Nephron progenitor cell (in vitro differentiated cells): ENCODE measurements around the gene GPR176.

Source experiments
- DNase-seq: peaks from one replicate; pipeline ENCODE4 v3.0.0; 2021
- H3K27ac Mint-ChIP-seq: 2 replicates; pipeline ENCODE4 v1.8.0; 2021; ENCODE audit warnings: mild to moderate bottlenecking, moderate library complexity, mixed read lengths
- H3K27me3 Mint-ChIP-seq: 2 replicates; pipeline ENCODE4 v1.8.0; 2021; ENCODE audit warnings: mild to moderate bottlenecking, low read depth, mixed read lengths; ENCODE audit not compliant: poor library complexity
- H3K36me3 Mint-ChIP-seq: 2 replicates; pipeline ENCODE4 v1.8.0; 2021; ENCODE audit warnings: low read depth, mixed read lengths
- H3K4me1 Mint-ChIP-seq: 2 replicates; pipeline ENCODE4 v1.8.0; 2021; ENCODE audit warnings: mixed read lengths
- H3K4me3 Mint-ChIP-seq: 2 replicates; pipeline ENCODE4 v1.8.0; 2021; ENCODE audit warnings: mild to moderate bottlenecking, moderate library complexity, mixed read lengths
- H3K9me3 Mint-ChIP-seq: 2 replicates; pipeline ENCODE4 v1.8.0; 2021; ENCODE audit warnings: mild to moderate bottlenecking, moderate library complexity, mixed read lengths
- TF ChIP-seq, protein P1 (sequence below): fragments of 200-600 bp; sonication (generic); IDR thresholded peaks from 2 replicates; pipeline ENCODE4 v1.5.0; 2021; ENCODE audit warnings: antibody characterized with exemption

GPR176 gene

DNA sequence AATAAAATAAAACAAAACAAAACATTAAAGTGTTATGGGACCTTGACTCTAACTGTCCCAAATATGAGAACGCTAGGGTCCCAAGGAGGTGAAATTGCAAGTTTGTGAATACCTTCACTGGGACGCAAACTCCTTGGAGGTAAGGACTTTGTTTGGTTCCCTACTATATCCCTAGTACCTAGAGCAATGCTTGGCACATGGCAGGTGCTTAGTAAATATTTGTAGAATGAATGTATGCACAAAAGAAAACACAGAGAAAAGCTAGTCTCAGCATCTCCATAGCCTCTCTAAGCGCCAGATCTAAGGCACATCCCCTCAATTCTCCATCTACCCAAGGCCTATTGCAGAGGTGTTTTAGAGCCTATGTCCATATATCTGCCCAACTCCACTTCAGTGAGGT, 30.5 kb downstream of the GPR176 start:
- Mint-ChIP-seq H3K4me3 (no peak overlapping the region), H3K36me3 (no peaks in the 10 kb centered on the region), H3K27ac (no peak overlapping the region), H3K9me3 (peaks cover 10% of the 10 kb centered on the region), H3K27me3 (no peaks in the 10 kb centered on the region), H3K4me1 (peaks cover 14% of the 10 kb centered on the region)
- no peak for DNase-seq
- TF ChIP-seq, protein P1, sequence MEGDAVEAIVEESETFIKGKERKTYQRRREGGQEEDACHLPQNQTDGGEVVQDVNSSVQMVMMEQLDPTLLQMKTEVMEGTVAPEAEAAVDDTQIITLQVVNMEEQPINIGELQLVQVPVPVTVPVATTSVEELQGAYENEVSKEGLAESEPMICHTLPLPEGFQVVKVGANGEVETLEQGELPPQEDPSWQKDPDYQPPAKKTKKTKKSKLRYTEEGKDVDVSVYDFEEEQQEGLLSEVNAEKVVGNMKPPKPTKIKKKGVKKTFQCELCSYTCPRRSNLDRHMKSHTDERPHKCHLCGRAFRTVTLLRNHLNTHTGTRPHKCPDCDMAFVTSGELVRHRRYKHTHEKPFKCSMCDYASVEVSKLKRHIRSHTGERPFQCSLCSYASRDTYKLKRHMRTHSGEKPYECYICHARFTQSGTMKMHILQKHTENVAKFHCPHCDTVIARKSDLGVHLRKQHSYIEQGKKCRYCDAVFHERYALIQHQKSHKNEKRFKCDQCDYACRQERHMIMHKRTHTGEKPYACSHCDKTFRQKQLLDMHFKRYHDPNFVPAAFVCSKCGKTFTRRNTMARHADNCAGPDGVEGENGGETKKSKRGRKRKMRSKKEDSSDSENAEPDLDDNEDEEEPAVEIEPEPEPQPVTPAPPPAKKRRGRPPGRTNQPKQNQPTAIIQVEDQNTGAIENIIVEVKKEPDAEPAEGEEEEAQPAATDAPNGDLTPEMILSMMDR = no peak

DNA sequence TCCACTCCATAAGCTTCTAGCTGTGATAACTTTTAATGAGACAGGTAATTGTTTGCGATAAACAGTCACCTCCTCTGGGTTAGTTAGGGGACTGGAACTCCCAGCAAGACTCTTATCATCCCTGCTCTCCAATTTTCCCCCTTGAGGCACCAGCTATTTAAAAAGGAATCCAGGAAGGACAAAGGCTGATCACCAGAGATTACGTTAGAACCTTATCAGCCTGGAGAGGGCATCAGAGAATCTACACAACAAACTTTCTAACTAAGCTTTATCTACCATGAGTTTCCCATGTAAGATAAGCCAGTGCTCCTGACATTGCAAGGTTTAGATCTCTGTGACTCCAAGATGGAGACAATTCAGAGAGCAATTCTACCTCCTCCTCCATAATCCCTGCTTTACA, 31.3 kb downstream of the GPR176 start:
- no peak for DNase-seq
- TF ChIP-seq, protein P1 = no peak
- Mint-ChIP-seq H3K27ac (no peak overlapping the region), H3K9me3 (peaks cover 7% of the 10 kb centered on the region), H3K4me1 (peaks cover 14% of the 10 kb centered on the region), H3K27me3 (peaks cover 3% of the 10 kb centered on the region), H3K4me3 (no peak overlapping the region), H3K36me3 (no peaks in the 10 kb centered on the region)

DNA sequence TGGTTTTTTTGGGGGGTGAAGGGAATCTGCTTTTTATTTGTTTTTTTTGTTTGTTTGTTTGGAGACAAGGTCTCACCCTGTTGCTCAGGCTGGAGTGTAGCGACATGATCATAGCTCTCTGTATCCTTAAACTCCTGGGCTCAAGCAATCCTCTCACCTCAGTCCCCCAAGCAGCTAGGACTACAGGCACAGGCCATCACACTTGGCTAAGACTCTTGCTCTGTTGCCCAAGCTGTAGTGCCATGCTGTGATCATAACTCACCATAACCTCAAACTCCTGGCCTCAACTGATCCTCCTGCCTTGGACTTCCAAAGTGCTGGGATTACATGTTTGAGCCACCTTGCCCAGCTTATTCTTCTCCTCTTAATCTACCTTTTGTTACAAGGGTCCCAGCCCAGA, 31.8 kb downstream of the GPR176 start:
- Mint-ChIP-seq H3K36me3 (no peaks in the 10 kb centered on the region), H3K9me3 (peaks cover 7% of the 10 kb centered on the region), H3K27me3 (peaks cover 4% of the 10 kb centered on the region), H3K27ac (no peak overlapping the region), H3K4me1 (peaks cover 14% of the 10 kb centered on the region), H3K4me3 (no peak overlapping the region)
- no peak for DNase-seq
- TF ChIP-seq, protein P1 = no peak

DNA sequence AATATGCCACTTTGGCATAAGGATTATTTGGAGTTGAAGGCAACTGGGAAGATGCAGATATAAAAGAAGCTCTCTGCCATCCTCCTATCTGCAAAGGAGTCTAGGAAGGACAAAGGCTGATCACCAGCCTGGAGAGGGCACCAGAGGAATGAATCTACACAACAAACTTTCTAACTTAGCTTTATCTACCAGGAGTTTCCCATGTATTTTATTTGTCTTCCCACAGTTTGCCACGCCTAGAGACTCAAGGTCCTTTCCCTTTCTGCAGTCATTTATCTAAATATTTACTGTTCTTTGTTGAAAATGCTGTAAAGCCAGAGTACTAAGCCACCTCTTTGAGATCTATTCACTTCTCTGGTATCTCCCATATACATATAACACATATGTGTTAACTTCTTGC, 32.2 kb downstream of the GPR176 start:
- TF ChIP-seq, protein P1 = no peak
- no peak overlapping the region for H3K4me3 Mint-ChIP-seq
- peaks cover 4% of the 10 kb centered on the region for H3K27me3 Mint-ChIP-seq
- DNase-seq = no peak
- H3K36me3 Mint-ChIP-seq = no peaks in the 10 kb centered on the region
- no peak overlapping the region for H3K27ac Mint-ChIP-seq
- peaks cover 14% of the 10 kb centered on the region for H3K4me1 Mint-ChIP-seq
- peaks cover 7% of the 10 kb centered on the region for H3K9me3 Mint-ChIP-seq

DNA sequence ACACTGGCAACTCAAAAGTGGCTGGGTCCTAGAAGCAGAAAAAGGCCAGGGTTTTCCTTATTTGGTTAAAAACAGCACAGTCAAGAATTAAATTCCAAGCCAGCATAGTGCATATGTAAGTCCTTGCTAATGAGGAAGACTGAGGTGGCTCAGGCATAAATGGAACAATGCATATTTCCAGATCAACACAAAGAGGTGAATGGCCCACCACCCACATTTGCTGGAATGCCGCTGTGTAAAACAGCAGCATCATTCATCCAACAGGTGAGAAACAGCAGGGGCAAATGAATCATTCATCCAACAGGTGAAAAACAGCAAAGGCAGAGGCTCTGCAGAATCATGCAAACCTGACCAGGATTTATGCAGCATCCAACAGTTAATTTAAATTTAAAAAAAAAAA, 32.9 kb downstream of the GPR176 start:
- TF ChIP-seq, protein P1 = no peak
- peaks cover 4% of the 10 kb centered on the region for H3K27me3 Mint-ChIP-seq
- H3K4me3 Mint-ChIP-seq = no peak overlapping the region
- H3K36me3 Mint-ChIP-seq = no peaks in the 10 kb centered on the region
- H3K9me3 Mint-ChIP-seq = peaks cover 3% of the 10 kb centered on the region
- no peak overlapping the region for H3K27ac Mint-ChIP-seq
- no peak for DNase-seq
- H3K4me1 Mint-ChIP-seq = peaks cover 14% of the 10 kb centered on the region

DNA sequence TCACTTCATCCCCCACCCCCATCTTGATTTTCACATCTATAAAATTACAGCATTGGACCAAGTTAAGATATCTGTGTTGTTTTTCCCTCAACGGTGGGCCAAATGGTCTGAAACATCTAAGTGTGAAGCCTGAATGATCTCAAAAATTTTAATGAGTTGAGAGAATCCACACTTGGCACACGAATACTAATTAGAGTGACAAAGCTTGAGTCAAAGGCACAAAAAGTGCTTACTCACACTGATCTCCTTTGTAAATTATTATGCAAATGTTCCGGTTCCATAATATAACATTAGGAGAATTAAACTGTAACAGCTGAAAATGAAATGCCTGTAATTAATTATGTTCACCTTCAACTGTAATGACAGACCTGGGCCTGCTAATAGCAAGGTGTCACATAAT, 33.6 kb downstream of the GPR176 start:
- Mint-ChIP-seq H3K36me3 (no peaks in the 10 kb centered on the region), H3K9me3 (no peaks in the 10 kb centered on the region), H3K4me3 (no peak overlapping the region), H3K4me1 (peaks cover 13% of the 10 kb centered on the region), H3K27ac (no peak overlapping the region), H3K27me3 (peaks cover 4% of the 10 kb centered on the region)
- no peak for DNase-seq
- TF ChIP-seq, protein P1 = no peak
